ENCODE measurements around the gene LTBR. TPM values are rescaled to one million over a fixed set of nuclear protein-coding genes. Genes with fewer than 3 reads are reported as not detected.

Gene LTBR
- total RNA-seq, 4 donors from 2014 or later: 174 to 298 (median 196) TPM

DNA sequence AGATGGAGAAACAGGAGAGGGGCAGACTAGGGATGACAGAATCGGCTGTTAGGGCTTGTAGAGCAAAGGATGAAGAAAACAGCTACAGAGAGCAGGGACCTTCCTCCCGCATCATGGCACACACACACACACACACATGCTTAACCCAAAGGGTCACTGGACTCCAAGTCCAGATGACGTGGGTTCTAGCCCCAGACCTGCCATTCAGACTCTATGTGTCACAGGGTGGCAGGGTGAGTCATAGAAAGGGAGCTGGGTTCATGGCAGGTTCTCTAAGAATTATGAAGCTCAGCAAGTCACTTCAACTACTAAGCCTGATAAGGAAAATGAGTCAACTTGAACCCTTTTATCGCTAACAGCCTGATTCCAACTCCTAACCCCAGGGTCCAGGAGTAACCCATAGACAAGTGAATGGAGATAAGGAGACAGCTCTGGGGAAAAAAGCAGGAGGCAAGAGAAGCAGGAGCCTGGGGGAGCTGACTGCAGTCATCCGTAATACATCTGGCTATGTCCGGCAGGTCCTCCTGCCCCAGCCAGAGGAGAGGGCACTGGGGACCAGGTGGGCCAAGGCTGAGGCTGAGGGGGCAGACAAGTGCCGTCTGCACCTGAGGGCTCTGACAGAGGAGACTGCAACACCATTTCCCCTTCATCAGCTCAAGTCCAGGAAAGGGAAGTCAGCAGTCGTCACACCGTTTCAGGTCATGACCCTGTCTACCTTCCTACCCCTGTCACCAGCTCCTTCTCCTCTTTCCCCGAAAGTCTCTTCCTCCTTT, 38.5 kb upstream of the LTBR start:
- no peak for TF ChIP-seq POLR2A (IDR thresholded peaks at IDR 0.05)
- TF ChIP-seq, protein P1, sequence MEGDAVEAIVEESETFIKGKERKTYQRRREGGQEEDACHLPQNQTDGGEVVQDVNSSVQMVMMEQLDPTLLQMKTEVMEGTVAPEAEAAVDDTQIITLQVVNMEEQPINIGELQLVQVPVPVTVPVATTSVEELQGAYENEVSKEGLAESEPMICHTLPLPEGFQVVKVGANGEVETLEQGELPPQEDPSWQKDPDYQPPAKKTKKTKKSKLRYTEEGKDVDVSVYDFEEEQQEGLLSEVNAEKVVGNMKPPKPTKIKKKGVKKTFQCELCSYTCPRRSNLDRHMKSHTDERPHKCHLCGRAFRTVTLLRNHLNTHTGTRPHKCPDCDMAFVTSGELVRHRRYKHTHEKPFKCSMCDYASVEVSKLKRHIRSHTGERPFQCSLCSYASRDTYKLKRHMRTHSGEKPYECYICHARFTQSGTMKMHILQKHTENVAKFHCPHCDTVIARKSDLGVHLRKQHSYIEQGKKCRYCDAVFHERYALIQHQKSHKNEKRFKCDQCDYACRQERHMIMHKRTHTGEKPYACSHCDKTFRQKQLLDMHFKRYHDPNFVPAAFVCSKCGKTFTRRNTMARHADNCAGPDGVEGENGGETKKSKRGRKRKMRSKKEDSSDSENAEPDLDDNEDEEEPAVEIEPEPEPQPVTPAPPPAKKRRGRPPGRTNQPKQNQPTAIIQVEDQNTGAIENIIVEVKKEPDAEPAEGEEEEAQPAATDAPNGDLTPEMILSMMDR (IDR thresholded peaks at IDR 0.05): no peak
- no peak for DNase-seq (ENCODE audit: low spot score in 2 of 2)
- intact Hi-C loops (cut with DNase I; ENCODE audit: low total_unique reads): no loop called here
- no peak overlapping the region for H3K4me3 ChIP-seq (ENCODE audit: low read depth, poor library complexity, severe bottlenecking)
- WGBS, 2 donors: 62% methylated on average over 10 of the region's 10 CpGs

DNA sequence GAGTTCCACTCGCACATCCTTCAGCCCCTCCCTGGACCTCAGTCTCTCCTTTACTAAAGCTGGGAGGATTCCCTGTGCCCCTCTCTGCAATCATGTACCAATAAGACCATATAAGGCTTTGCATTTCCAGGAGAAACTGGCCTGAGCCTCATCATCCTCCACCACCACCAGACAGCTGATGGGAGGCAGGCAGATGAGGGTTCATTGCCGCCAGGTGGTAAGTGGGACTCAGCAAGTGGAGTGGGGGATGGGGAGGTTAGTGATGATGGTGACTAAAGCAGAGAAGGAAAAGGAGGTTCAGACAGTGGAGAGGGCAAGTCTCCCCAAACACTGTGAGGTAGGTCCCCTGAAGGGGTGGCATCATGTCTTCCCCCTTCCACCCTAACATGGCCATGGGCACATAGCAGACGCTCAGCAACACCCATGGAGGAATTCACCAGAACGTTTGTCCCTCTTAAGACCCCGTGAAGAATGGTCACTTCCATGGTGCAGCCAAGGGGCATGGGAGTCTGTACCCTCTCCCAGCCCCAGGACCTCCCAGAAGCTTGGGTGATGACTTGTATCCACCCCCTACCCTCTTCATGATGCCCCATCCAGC, 37.6 kb upstream of the LTBR start:
- TF ChIP-seq, protein P1 (IDR thresholded peaks at IDR 0.05): no peak
- TF ChIP-seq POLR2A (IDR thresholded peaks at IDR 0.05): no peak
- no peak overlapping the region for H3K4me3 ChIP-seq (ENCODE audit: low read depth, poor library complexity, severe bottlenecking)
- 86 to 88% methylated on average over 5 of the region's 5 CpGs for WGBS, 2 donors
- no peak for DNase-seq (ENCODE audit: low spot score in 2 of 2)
- intact Hi-C loops (cut with DNase I; ENCODE audit: low total_unique reads): no loop called here

DNA sequence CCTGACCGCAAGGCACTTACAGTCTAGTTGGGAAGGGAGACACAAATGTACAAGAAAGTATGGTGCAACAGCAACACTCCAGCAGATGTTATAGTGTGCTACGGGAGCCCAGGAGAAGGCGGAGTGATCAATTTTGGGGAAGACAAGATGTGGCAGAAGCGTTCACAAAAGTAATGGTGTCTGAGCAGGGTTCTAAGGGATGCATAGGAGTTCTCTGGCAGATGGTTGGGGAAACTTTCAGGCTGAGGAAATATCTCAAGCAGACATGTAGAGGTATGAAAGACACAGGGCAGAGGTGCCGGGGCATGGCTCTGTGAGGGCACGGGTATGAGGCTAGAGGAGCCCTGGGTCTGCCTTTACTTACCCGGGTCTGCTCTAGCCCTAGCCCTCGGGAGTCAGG, 37.0 kb upstream of the LTBR start:
- TF ChIP-seq, protein P1 (IDR thresholded peaks at IDR 0.05): no peak
- no peak for TF ChIP-seq POLR2A (IDR thresholded peaks at IDR 0.05)
- 81 to 90% methylated on average over 8 of the region's 8 CpGs for WGBS, 2 donors
- DNase-seq (ENCODE audit: low spot score in 2 of 2): no peak
- intact Hi-C loops (cut with DNase I; ENCODE audit: low total_unique reads): no loop called here
- no peak overlapping the region for H3K4me3 ChIP-seq (ENCODE audit: low read depth, poor library complexity, severe bottlenecking)

DNA sequence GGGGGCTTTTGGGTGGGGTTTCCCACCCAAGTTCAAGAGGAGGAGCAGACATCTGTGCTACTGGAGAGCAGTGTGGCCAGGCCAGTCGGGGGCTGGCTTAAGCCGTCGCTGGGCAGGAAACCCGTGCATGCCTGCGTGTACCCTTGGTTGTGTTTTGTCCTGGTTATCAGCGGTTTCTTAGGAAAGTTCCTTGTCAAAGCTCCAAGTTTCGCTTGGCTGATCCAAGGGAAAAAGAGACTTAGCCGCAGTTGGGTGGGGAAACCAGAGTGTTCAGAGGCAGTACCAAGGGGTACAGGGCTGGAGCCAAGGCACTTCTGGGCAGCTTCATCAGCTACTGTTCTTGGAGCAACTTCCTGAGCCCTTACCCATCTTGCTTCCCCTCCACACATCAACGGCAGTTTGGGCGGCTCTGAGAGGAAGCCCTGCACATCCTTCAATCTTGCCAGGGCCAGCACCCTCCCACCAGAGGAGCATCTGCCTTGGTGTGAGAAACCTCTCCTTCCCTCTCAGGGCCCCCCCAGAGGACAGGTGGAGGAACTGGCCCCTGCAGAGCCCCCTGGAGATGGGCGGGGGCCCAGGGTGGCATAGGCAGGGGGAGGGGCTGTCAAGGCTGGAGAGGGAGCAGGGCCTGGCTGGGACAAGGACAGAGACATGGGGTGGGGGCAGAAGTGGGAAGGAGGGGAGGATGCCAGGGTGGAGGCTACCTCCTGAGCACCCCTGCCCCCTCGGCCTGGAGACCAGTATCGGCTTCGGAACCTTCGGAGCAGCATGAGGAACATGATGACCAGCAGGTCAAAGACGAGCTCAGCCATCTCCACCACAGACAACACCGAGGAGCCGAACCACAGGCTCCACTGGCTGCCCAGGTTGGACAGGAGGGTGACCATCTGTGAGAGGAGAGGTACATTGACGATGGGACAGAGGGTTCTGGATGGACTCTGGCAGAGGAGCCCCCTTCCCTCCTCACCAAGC, 36.3 kb upstream of the LTBR start:
- peak; percentile 79 to 90 for DNase-seq (ENCODE audit: low spot score in 2 of 2)
- TF ChIP-seq, protein P1 (IDR thresholded peaks at IDR 0.05): no peak
- TF ChIP-seq POLR2A (IDR thresholded peaks at IDR 0.05): no peak
- 40 to 48% methylated on average over 19 of the region's 19 CpGs for WGBS, 2 donors
- no peak overlapping the region for H3K4me3 ChIP-seq (ENCODE audit: low read depth, poor library complexity, severe bottlenecking)
- intact Hi-C loops (cut with DNase I; ENCODE audit: low total_unique reads): no loop called here

DNA sequence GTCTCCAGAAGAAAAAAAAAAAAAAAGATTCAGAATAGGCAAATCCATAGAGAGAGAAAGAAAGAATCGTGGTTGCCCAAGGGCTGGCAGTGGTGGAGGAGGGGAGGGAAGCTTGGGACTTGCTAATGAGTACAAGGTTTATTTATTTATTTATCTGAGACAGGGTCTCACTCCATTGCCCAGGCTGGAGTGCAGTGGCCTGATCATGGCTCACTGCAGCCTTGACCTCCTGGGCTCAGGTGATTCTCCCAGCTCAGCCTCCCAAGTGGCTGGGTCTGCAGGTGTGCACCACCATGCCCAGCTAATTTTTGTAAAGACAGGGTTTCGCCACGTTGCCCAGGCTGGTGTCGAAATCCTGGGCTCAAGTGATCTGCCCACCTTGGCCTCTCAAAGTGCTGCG, 32.3 kb upstream of the LTBR start:
- TF ChIP-seq, protein P1 (IDR thresholded peaks at IDR 0.05): no peak
- TF ChIP-seq POLR2A (IDR thresholded peaks at IDR 0.05): no peak
- H3K4me3 ChIP-seq (ENCODE audit: low read depth, poor library complexity, severe bottlenecking): no peak overlapping the region
- no peak for DNase-seq (ENCODE audit: low spot score in 2 of 2)
- WGBS, 2 donors: 85 to 86% methylated on average over 5 of the region's 5 CpGs
- intact Hi-C loops (cut with DNase I; ENCODE audit: low total_unique reads): no loop called here
